ENCODE results near the gene CPM. TPM values are rescaled to one million over a fixed set of nuclear protein-coding genes. Genes with fewer than 3 reads are reported as not detected.
"Not testable (repeated sequence)": the region's sequence is repeated elsewhere in the genome, so short reads cannot be mapped to it uniquely, and the experiment has no call there.

The CPM gene
- total RNA-seq, 5 donors from 2014 or later (not counting 1 experiment from before 2014, with no cell fraction given) = 1.6 to 2.7 (median 2.1) TPM

GRCh38 chr12:68807576-68808387 is 125.2 kb downstream of the CPM start, which contains the start of gene MDM2:
Gene MDM2, plus strand, starts transcription at chr12:68808177. Its CDS starts 301 bp downstream, at chr12:68808478.
- DNase-seq (peak; percentile 93 to 99 (median 97)), ATAC-seq (replicated peaks in 1 of 4) (peak; percentile 90 to 95 (median 93))
- Histone ChIP-seq H3K9me3 (no peaks in the 10 kb centered on the region), H3K27me3 (replicated peaks in 1 of 2; ENCODE audit: control insufficient read depth in 2 of 2, extremely low read depth in 1 of 2, insufficient read depth in 2 of 2, low read length in 1 of 2) (no peaks in the 10 kb centered on the region), H3K27ac (ENCODE audit: low read length) (peak within 1 kb of the TSS; percentile 94), H3K4me1 (ENCODE audit: control insufficient read depth in 1 of 2, extremely low read depth in 1 of 2, insufficient read depth in 2 of 2, low read length in 2 of 2) (peaks cover 3 to 22% of the 10 kb centered on the region in 2 experiments), H3K36me3 (ENCODE audit: control insufficient read depth in 2 of 2, extremely low read depth in 1 of 2, insufficient read depth in 1 of 2, low read length in 1 of 2) (peaks cover 5 to 16% of the 10 kb centered on the region in 2 donors), H3K4me3 (ENCODE audit: control insufficient read depth in 1 of 2, extremely low read depth in 1 of 2, low read length in 1 of 2) (peak within 1 kb of the TSS; percentile 79 to 82)
- WGBS (ENCODE audit: insufficient coverage) = under 1% methylated on average over 66 of the region's 72 CpGs
- Mint-ChIP-seq H3K4me1 (peaks cover 26 to 39% (median 34%) of the 10 kb centered on the region in 3 donors), H3K36me3 (peaks cover 15% of the 10 kb centered on the region), H3K27ac (peak within 1 kb of the TSS; percentile 98 to 99), H3K9me3 (no peaks in the 10 kb centered on the region), H3K27me3 (no peaks in the 10 kb centered on the region), H3K4me3 (peak within 1 kb of the TSS; percentile 91 to 97 (median 95))
- ChIA-PET CTCF (interaction anchor here (0.6 to 3.3 kb wide), 18 partner anchors 9 to 1539 kb away, joined by 3 to 25 read pairs (median 4); partner anchors contain the start of genes CAND1 (in 1 of the 2), NUP107 (in 1 of the 2) and SLC35E3 (in 1 of the 2)), POLR2A (interaction anchor here (0.6 to 1.7 kb wide), 8 partner anchors 20 to 1521 kb away, joined by 3 to 11 read pairs (median 4); partner anchors contain the start of gene SLC35E3 (in 1 of the 2))

DNA sequence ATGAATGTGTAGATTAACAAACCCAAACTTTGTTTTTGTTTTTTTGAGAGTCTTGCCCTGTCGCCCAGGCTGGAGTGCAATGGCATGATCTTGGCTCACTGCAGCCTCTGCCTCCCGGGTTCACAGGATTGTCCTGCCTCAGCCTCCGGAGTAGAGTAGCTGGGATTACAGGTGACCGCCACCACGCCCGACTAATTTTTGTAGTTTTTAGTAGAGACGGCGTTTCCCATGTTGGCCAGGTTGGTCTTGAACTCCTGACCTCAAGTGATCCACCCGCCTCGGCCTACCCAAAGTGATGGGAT is 125.7 kb downstream of the CPM start:
- Mint-ChIP-seq H3K27ac (peak overlapping the region; percentile 98 to 99), H3K36me3 (peaks cover 14% of the 10 kb centered on the region), H3K4me1 (peaks cover 20 to 34% (median 29%) of the 10 kb centered on the region in 3 donors), H3K4me3 (peak overlapping the region; percentile 91 to 97 (median 95))
- peaks cover 0 to 19% of the 10 kb centered on the region in 2 experiments for H3K4me1 ChIP-seq (ENCODE audit: control insufficient read depth in 1 of 2, extremely low read depth in 1 of 2, insufficient read depth in 2 of 2, low read length in 2 of 2)
- not testable (repeated sequence) for H3K9me3 ChIP-seq; DNase-seq; ATAC-seq (replicated peaks in 1 of 4); H3K27me3 Mint-ChIP-seq; H3K27me3 ChIP-seq (replicated peaks in 1 of 2; ENCODE audit: control insufficient read depth in 2 of 2, extremely low read depth in 1 of 2, insufficient read depth in 2 of 2, low read length in 1 of 2); H3K9me3 Mint-ChIP-seq
- WGBS (ENCODE audit: insufficient coverage) = 7% methylated on average over 4 of the region's 10 CpGs
- peak overlapping the region; percentile 77 to 82 for H3K4me3 ChIP-seq (ENCODE audit: control insufficient read depth in 1 of 2, extremely low read depth in 1 of 2, low read length in 1 of 2)
- peaks cover under 1 to 10% of the 10 kb centered on the region in 2 donors for H3K36me3 ChIP-seq (ENCODE audit: control insufficient read depth in 2 of 2, extremely low read depth in 1 of 2, insufficient read depth in 1 of 2, low read length in 1 of 2)
- ChIA-PET CTCF (interaction anchor here in 1 of 2 donors (0.7 to 3.3 kb wide), 16 partner anchors 10 to 1538 kb away, joined by 3 to 25 read pairs (median 4); partner anchors contain the start of genes CAND1, NUP107 and SLC35E3), POLR2A (interaction anchor here (0.6 to 1.7 kb wide), 8 partner anchors 21 to 1521 kb away, joined by 3 to 11 read pairs (median 4); partner anchors contain the start of gene SLC35E3 (in 1 of the 2))
- H3K27ac ChIP-seq (ENCODE audit: low read length) = peak overlapping the region; percentile 94

GRCh38 chr12:68806488-68807237 is 126.3 kb downstream of the CPM start:
- DNase-seq (peak in 1 of 35 experiments; percentile 28), ATAC-seq (replicated peaks in 1 of 4) (no peak)
- H3K36me3 Mint-ChIP-seq = peaks cover 14% of the 10 kb centered on the region
- Histone ChIP-seq H3K4me3 (ENCODE audit: control insufficient read depth in 1 of 2, extremely low read depth in 1 of 2, low read length in 1 of 2) (peak overlapping the region in 1 of 2 donors; percentile 82), H3K27me3 (replicated peaks in 1 of 2; ENCODE audit: control insufficient read depth in 2 of 2, extremely low read depth in 1 of 2, insufficient read depth in 2 of 2, low read length in 1 of 2) (no peaks in the 10 kb centered on the region), H3K27ac (ENCODE audit: low read length) (peak overlapping the region; percentile 94), H3K36me3 (ENCODE audit: control insufficient read depth in 2 of 2, extremely low read depth in 1 of 2, insufficient read depth in 1 of 2, low read length in 1 of 2) (peaks cover 0 to 10% of the 10 kb centered on the region in 2 donors), H3K4me1 (ENCODE audit: control insufficient read depth in 1 of 2, extremely low read depth in 1 of 2, insufficient read depth in 2 of 2, low read length in 2 of 2) (peaks cover 0 to 19% of the 10 kb centered on the region in 2 experiments), H3K9me3 (no peaks in the 10 kb centered on the region)
- H3K4me3 Mint-ChIP-seq = peak overlapping the region; percentile 91 to 97 (median 95)
- peak overlapping the region; percentile 98 to 99 for H3K27ac Mint-ChIP-seq
- no CpG with 5 or more reads among the region's 18 CpGs for WGBS (ENCODE audit: insufficient coverage)
- H3K27me3 Mint-ChIP-seq = no peaks in the 10 kb centered on the region
- ChIA-PET POLR2A (interaction anchor here (0.6 to 1.7 kb wide), 2 partner anchors 61 to 194 kb away, joined by 3 to 10 read pairs; partner anchors contain the start of gene SLC35E3 (in 1 of the 2)), CTCF (interaction anchor here in 1 of 2 donors (0.9 to 3.3 kb wide), 8 partner anchors 14 to 1538 kb away, joined by 3 to 25 read pairs (median 5); partner anchors contain the start of genes CAND1 and SLC35E3)
- peaks cover 16 to 31% (median 27%) of the 10 kb centered on the region in 3 donors for H3K4me1 Mint-ChIP-seq
- no peaks in the 10 kb centered on the region for H3K9me3 Mint-ChIP-seq

- ATAC-seq (replicated peaks in 1 of 4) (no peak), DNase-seq (no peak)
- H3K9me3 ChIP-seq = no peaks in the 10 kb centered on the region
- no peak overlapping the region for H3K4me3 ChIP-seq (ENCODE audit: control insufficient read depth in 1 of 2, extremely low read depth in 1 of 2, low read length in 1 of 2)
- ChIA-PET POLR2A (interaction anchor here in 1 of 2 donors (0.7 kb wide), 1 partner anchor 152 kb away, joined by 4 read pairs; no protein-coding TSS in a partner anchor), CTCF (no interaction called here)
- no peak overlapping the region for H3K4me3 Mint-ChIP-seq
- H3K36me3 ChIP-seq (ENCODE audit: control insufficient read depth in 2 of 2, extremely low read depth in 1 of 2, insufficient read depth in 1 of 2, low read length in 1 of 2) = peaks cover 0 to 10% of the 10 kb centered on the region in 2 donors
- H3K27ac ChIP-seq (ENCODE audit: low read length) = no peak overlapping the region
- no peak overlapping the region for H3K27ac Mint-ChIP-seq
- peaks cover 6 to 22% (median 17%) of the 10 kb centered on the region in 3 donors for H3K4me1 Mint-ChIP-seq
- no peaks in the 10 kb centered on the region for H3K27me3 ChIP-seq (replicated peaks in 1 of 2; ENCODE audit: control insufficient read depth in 2 of 2, extremely low read depth in 1 of 2, insufficient read depth in 2 of 2, low read length in 1 of 2)
- H3K4me1 ChIP-seq (ENCODE audit: control insufficient read depth in 1 of 2, extremely low read depth in 1 of 2, insufficient read depth in 2 of 2, low read length in 2 of 2) = peaks cover 0 to 15% of the 10 kb centered on the region in 2 experiments
- H3K27me3 Mint-ChIP-seq = no peaks in the 10 kb centered on the region
- WGBS (ENCODE audit: insufficient coverage) = 100% methylated on average over 3 of the region's 7 CpGs
- H3K36me3 Mint-ChIP-seq = peaks cover 11% of the 10 kb centered on the region
- no peaks in the 10 kb centered on the region for H3K9me3 Mint-ChIP-seq
Observed at GRCh38 chr12:68805592-68806120, 127.3 kb downstream of the CPM start.

- no peak for DNase-seq
- Mint-ChIP-seq H3K4me1 (peaks cover 6 to 21% (median 16%) of the 10 kb centered on the region in 3 donors), H3K27me3 (no peaks in the 10 kb centered on the region), H3K27ac (no peak overlapping the region), H3K4me3 (no peak overlapping the region), H3K9me3 (no peaks in the 10 kb centered on the region), H3K36me3 (peaks cover 10% of the 10 kb centered on the region)
- ATAC-seq (replicated peaks in 1 of 4) = no peak
- WGBS (ENCODE audit: insufficient coverage) = 97% methylated on average over 30 of the region's 32 CpGs
- H3K27me3 ChIP-seq (replicated peaks in 1 of 2; ENCODE audit: control insufficient read depth in 2 of 2, extremely low read depth in 1 of 2, insufficient read depth in 2 of 2, low read length in 1 of 2) = no peaks in the 10 kb centered on the region
- H3K9me3 ChIP-seq = no peaks in the 10 kb centered on the region
- peaks cover 0 to 13% of the 10 kb centered on the region in 2 experiments for H3K4me1 ChIP-seq (ENCODE audit: control insufficient read depth in 1 of 2, extremely low read depth in 1 of 2, insufficient read depth in 2 of 2, low read length in 2 of 2)
- H3K36me3 ChIP-seq (ENCODE audit: control insufficient read depth in 2 of 2, extremely low read depth in 1 of 2, insufficient read depth in 1 of 2, low read length in 1 of 2) = peaks cover 0 to 7% of the 10 kb centered on the region in 2 donors
- POLR2A ChIA-PET = interaction anchor here in 1 of 2 donors (0.7 kb wide), 1 partner anchor 151 kb away, joined by 4 read pairs; no protein-coding TSS in a partner anchor
- H3K27ac ChIP-seq (ENCODE audit: low read length) = no peak overlapping the region
- no peak overlapping the region for H3K4me3 ChIP-seq (ENCODE audit: control insufficient read depth in 1 of 2, extremely low read depth in 1 of 2, low read length in 1 of 2)
- CTCF ChIA-PET = no interaction called here
Observed at GRCh38 chr12:68804657-68805591, 128.0 kb downstream of the CPM start.
